Measurements from ENCODE around the gene ABCB9. TPM values are rescaled to one million over a fixed set of nuclear protein-coding genes. Genes with fewer than 3 reads are reported as not detected.

ABCB9 gene
- total and polyA plus RNA-seq, 2 experiments from 2014 or later, result 1.2 to 7.0 TPM

GRCh38 chr12:122880155-122880667, 86.1 kb downstream of the ABCB9 start:
- no peak overlapping the region for H3K4me2 ChIP-seq
- no peak overlapping the region for H3K27ac Mint-ChIP-seq
- H3K4me1 Mint-ChIP-seq, result peaks cover 21% of the 10 kb centered on the region

More at GRCh38 chr12:122880155-122880667, 86.1 kb downstream of the ABCB9 start:
- Histone ChIP-seq H3K36me3 (ENCODE audit: insufficient read depth) (no peaks in the 10 kb centered on the region), H3K27ac (ENCODE audit: low read depth) (no peak overlapping the region), H3K9me2 (ENCODE audit: insufficient read depth) (no peaks in the 10 kb centered on the region), H2AFZ (no peak overlapping the region), H3K79me2 (replicated peaks; ENCODE audit: insufficient read depth) (peaks cover 72% of the 10 kb centered on the region), H3K27me3 (ENCODE audit: insufficient read depth) (peaks cover 78% of the 10 kb centered on the region), H3K4me3 (no peak overlapping the region), H4K20me1 (replicated peaks; ENCODE audit: insufficient read depth) (peaks cover 73% of the 10 kb centered on the region), H3K4me1 (ENCODE audit: insufficient read depth) (peaks cover 9% of the 10 kb centered on the region; the same call in 1 of the 2 replicates), H3F3A (replicated peaks; ENCODE audit: low read depth) (0 out of 2 replicates have a peak, but pooled peaks cover 5% of the 10 kb centered on the region)
- no peaks in the 10 kb centered on the region for H3K36me3 Mint-ChIP-seq (ENCODE audit: low read depth)
- no peak for ATAC-seq
- no peak for DNase-seq (ENCODE audit: low spot score)
- H3K27me3 Mint-ChIP-seq (ENCODE audit: insufficient read depth, low read depth, poor library complexity), result peaks cover 65% of the 10 kb centered on the region
- H3K9me3 Mint-ChIP-seq, result no peaks in the 10 kb centered on the region
- no peak for TF ChIP-seq JUNB (IDR thresholded peaks at IDR 0.05; ENCODE audit: unreplicated experiment)
- TF ChIP-seq, protein P1, sequence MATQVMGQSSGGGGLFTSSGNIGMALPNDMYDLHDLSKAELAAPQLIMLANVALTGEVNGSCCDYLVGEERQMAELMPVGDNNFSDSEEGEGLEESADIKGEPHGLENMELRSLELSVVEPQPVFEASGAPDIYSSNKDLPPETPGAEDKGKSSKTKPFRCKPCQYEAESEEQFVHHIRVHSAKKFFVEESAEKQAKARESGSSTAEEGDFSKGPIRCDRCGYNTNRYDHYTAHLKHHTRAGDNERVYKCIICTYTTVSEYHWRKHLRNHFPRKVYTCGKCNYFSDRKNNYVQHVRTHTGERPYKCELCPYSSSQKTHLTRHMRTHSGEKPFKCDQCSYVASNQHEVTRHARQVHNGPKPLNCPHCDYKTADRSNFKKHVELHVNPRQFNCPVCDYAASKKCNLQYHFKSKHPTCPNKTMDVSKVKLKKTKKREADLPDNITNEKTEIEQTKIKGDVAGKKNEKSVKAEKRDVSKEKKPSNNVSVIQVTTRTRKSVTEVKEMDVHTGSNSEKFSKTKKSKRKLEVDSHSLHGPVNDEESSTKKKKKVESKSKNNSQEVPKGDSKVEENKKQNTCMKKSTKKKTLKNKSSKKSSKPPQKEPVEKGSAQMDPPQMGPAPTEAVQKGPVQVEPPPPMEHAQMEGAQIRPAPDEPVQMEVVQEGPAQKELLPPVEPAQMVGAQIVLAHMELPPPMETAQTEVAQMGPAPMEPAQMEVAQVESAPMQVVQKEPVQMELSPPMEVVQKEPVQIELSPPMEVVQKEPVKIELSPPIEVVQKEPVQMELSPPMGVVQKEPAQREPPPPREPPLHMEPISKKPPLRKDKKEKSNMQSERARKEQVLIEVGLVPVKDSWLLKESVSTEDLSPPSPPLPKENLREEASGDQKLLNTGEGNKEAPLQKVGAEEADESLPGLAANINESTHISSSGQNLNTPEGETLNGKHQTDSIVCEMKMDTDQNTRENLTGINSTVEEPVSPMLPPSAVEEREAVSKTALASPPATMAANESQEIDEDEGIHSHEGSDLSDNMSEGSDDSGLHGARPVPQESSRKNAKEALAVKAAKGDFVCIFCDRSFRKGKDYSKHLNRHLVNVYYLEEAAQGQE (IDR thresholded peaks at IDR 0.05; ENCODE audit: unreplicated experiment), result no peak
- TF ChIP-seq STAT1 (IDR thresholded peaks at IDR 0.05; ENCODE audit: unreplicated experiment), result no peak
- no peak for TF ChIP-seq EZH2phosphoT487 (IDR thresholded peaks at IDR 0.05; ENCODE audit: unreplicated experiment)
- TF ChIP-seq NANOG (IDR thresholded peaks at IDR 0.05; ENCODE audit: borderline replicate concordance), result no peak
- TF ChIP-seq, protein P2, sequence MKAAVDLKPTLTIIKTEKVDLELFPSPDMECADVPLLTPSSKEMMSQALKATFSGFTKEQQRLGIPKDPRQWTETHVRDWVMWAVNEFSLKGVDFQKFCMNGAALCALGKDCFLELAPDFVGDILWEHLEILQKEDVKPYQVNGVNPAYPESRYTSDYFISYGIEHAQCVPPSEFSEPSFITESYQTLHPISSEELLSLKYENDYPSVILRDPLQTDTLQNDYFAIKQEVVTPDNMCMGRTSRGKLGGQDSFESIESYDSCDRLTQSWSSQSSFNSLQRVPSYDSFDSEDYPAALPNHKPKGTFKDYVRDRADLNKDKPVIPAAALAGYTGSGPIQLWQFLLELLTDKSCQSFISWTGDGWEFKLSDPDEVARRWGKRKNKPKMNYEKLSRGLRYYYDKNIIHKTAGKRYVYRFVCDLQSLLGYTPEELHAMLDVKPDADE (IDR thresholded peaks at IDR 0.05), result no peak
- H3K4me3 Mint-ChIP-seq, result no peak overlapping the region

Small RNAs within 50 kb of the gene (microRNA-seq; reads per million reads assigned to microRNA genes)
- not detected for gene MIR4304

Small RNAs within 50 kb of the gene (small RNA-seq; reads per million reads assigned to genes)
- gene ARL6IP4 (ENCODE audit: low replicate concordance) (not detected), gene MIR4304 (ENCODE audit: low replicate concordance) (not detected)

Other genes starting within 250 kb of the ABCB9 start
- not detected in 2 replicates for gene HCAR3, start 249.7 kb downstream of the ABCB9 start, total RNA-seq (2014; rRNA removed; shearing (Covaris generic))
- gene HCAR3, start 249.7 kb downstream of the ABCB9 start, polyA plus RNA-seq (2016; fragmentation: Nextera tagmentation; extraction: Ambion mirVana), result not detected in 2 replicates
- gene HCAR1, start 235.6 kb downstream of the ABCB9 start, total RNA-seq (2014; rRNA removed; shearing (Covaris generic)), result 0.17 TPM in 1 of 2 replicates, not detected in the other
- gene HCAR1, start 235.6 kb downstream of the ABCB9 start, polyA plus RNA-seq (2016; fragmentation: Nextera tagmentation; extraction: Ambion mirVana), result 0.07 TPM in 1 of 2 replicates, not detected in the other
- gene DENR, start 213.6 kb downstream of the ABCB9 start, total RNA-seq (2014; rRNA removed; shearing (Covaris generic)), result 55.2 and 55.8 TPM in 2 replicates
- 129 and 130 TPM in 2 replicates for gene DENR, start 213.6 kb downstream of the ABCB9 start, polyA plus RNA-seq (2016; fragmentation: Nextera tagmentation; extraction: Ambion mirVana)
- gene CCDC62, start 191.9 kb downstream of the ABCB9 start, total RNA-seq (2014; rRNA removed; shearing (Covaris generic)), result 0.16 and 0.31 TPM in 2 replicates
- 0.13 and 0.61 TPM in 2 replicates for gene CCDC62, start 191.9 kb downstream of the ABCB9 start, polyA plus RNA-seq (2016; fragmentation: Nextera tagmentation; extraction: Ambion mirVana)
- 19.9 and 22.1 TPM in 2 replicates for gene HIP1R, start 131.0 kb downstream of the ABCB9 start, total RNA-seq (2014; rRNA removed; shearing (Covaris generic))
- 6.7 and 8.0 TPM in 2 replicates for gene HIP1R, start 131.0 kb downstream of the ABCB9 start, polyA plus RNA-seq (2016; fragmentation: Nextera tagmentation; extraction: Ambion mirVana)
- gene VPS37B, start 70.3 kb downstream of the ABCB9 start, total RNA-seq (2014; rRNA removed; shearing (Covaris generic)), result 10.4 and 10.9 TPM in 2 replicates
- gene VPS37B, start 70.3 kb downstream of the ABCB9 start, polyA plus RNA-seq (2016; fragmentation: Nextera tagmentation; extraction: Ambion mirVana), result 6.7 and 6.8 TPM in 2 replicates
- 11.6 and 16.1 TPM in 2 replicates for gene OGFOD2, start 8.8 kb upstream of the ABCB9 start, total RNA-seq (2014; rRNA removed; shearing (Covaris generic))
- gene OGFOD2, start 8.8 kb upstream of the ABCB9 start, polyA plus RNA-seq (2016; fragmentation: Nextera tagmentation; extraction: Ambion mirVana), result 13.1 and 14.3 TPM in 2 replicates
- gene ARL6IP4, start 14.2 kb upstream of the ABCB9 start, total RNA-seq (2014; rRNA removed; shearing (Covaris generic)), result 68.7 and 85.5 TPM in 2 replicates
- gene ARL6IP4, start 14.2 kb upstream of the ABCB9 start, polyA plus RNA-seq (2016; fragmentation: Nextera tagmentation; extraction: Ambion mirVana), result 169 and 176 TPM in 2 replicates
- gene PITPNM2, start 184.6 kb upstream of the ABCB9 start, total RNA-seq (2014; rRNA removed; shearing (Covaris generic)), result 1.9 and 3.0 TPM in 2 replicates
- gene PITPNM2, start 184.6 kb upstream of the ABCB9 start, polyA plus RNA-seq (2016; fragmentation: Nextera tagmentation; extraction: Ambion mirVana), result 0.28 and 0.82 TPM in 2 replicates